Neural progenitor cell (in vitro differentiated cells): ENCODE data around the gene NKAIN4. TPM values are rescaled to one million over a fixed set of nuclear protein-coding genes. Genes with fewer than 3 reads are reported as not detected.

Experiments
- DNase-seq: peaks from one replicate; pipeline ENCODE4 v3.0.0-alpha.2; 2016; ENCODE audit warnings: low spot score
- H2AFZ ChIP-seq: fragments of 200-600 bp; sonication (generic); replicated peaks from 2 replicates; pipeline ENCODE4 v1.6.1; 2016; ENCODE audit warnings: antibody characterized with exemption
- H3F3A ChIP-seq: fragments of 200-600 bp; sonication (generic); 2 replicates; pipeline ENCODE4 v1.6.1; 2016; ENCODE audit warnings: antibody characterized with exemption, low read depth
- H3K27ac ChIP-seq: fragments of 200-600 bp; sonication (generic); 2 replicates; pipeline ENCODE4 v1.5.1; 2016; ENCODE audit warnings: mild to moderate bottlenecking
- H3K27me3 ChIP-seq: fragments of 200-600 bp; sonication (generic); 2 replicates; pipeline ENCODE4 v1.6.1; 2016; ENCODE audit warnings: mild to moderate bottlenecking, moderate library complexity
- H3K36me3 ChIP-seq: fragments of 200-600 bp; sonication (generic); 2 replicates; pipeline ENCODE4 v1.5.1; 2016
- H3K4me1 ChIP-seq: fragments of 200-600 bp; sonication (generic); 2 replicates; pipeline ENCODE4 v1.6.1; 2016; ENCODE audit warnings: mixed run types
- H3K4me2 ChIP-seq: fragments of 200-600 bp; sonication (generic); 2 replicates; pipeline ENCODE4 v1.6.1; 2016
- H3K4me3 ChIP-seq: fragments of 200-600 bp; sonication (generic); 2 replicates; pipeline ENCODE4 v1.5.1; 2016
- H3K79me2 ChIP-seq: fragments of 200-600 bp; sonication (generic); 2 replicates; pipeline ENCODE4 v1.6.1; 2016; ENCODE audit warnings: low read depth
- H3K9ac ChIP-seq: fragments of 200-600 bp; sonication (generic); 2 replicates; pipeline ENCODE4 v1.6.1; 2016
- H3K9me3 ChIP-seq: fragments of 200-600 bp; sonication (generic); 2 replicates; pipeline ENCODE4 v1.5.1; 2016; ENCODE audit warnings: low read depth
- H4K20me1 ChIP-seq: fragments of 200-600 bp; sonication (generic); 2 replicates; pipeline ENCODE4 v1.6.1; 2016; ENCODE audit warnings: low read depth
- H3K27ac Mint-ChIP-seq: 3 replicates; pipeline ENCODE4 v1.8.0; 2021; ENCODE audit warnings: mixed read lengths
- H3K27me3 Mint-ChIP-seq: 2 replicates; pipeline ENCODE4 v1.8.0; 2022; ENCODE audit warnings: low read depth, mild to moderate bottlenecking, inconsistent platforms, moderate library complexity, mixed read lengths; ENCODE audit not compliant: insufficient read depth
- H3K36me3 Mint-ChIP-seq: 3 replicates; pipeline ENCODE4 v1.8.0; 2021; ENCODE audit warnings: mixed read lengths
- H3K4me1 Mint-ChIP-seq: 3 replicates; pipeline ENCODE4 v1.8.0; 2021; ENCODE audit warnings: mixed read lengths
- H3K4me3 Mint-ChIP-seq: 3 replicates; pipeline ENCODE4 v1.8.0; 2021; ENCODE audit warnings: mild to moderate bottlenecking, moderate library complexity, mixed read lengths
- H3K9me3 Mint-ChIP-seq: 3 replicates; pipeline ENCODE4 v1.8.0; 2020; ENCODE audit warnings: mixed read lengths
- CTCF ChIP-seq: fragments of 200-600 bp; sonication (generic); IDR thresholded peaks from 2 replicates; pipeline ENCODE4 v1.5.1; 2017; ENCODE audit warnings: antibody characterized with exemption, mild to moderate bottlenecking
- EZH2 ChIP-seq: fragments of 200-600 bp; sonication (generic); IDR thresholded peaks from 2 replicates; pipeline ENCODE4 v1.6.1; 2017; ENCODE audit warnings: antibody characterized with exemption, mild to moderate bottlenecking, moderate library complexity
- EZH2phosphoT487 ChIP-seq: fragments of 200-600 bp; sonication (generic); IDR thresholded peaks from 2 replicates; pipeline ENCODE4 v1.6.1; 2017; ENCODE audit warnings: antibody characterized with exemption
- total RNA-seq: library from RNA; depleted of rRNA; stranded (reverse); fragments of >200 nt; gene quantifications from 2 replicates; pipeline ENCODE4 v1.2.3, GENCODE V29; 2015; ENCODE audit warnings: low replicate concordance

Gene NKAIN4
- total RNA-seq, 1 donor from 2014 or later = 9.7 TPM

- no peak overlapping the region for H3K4me2 ChIP-seq
- H2AFZ ChIP-seq = no peak overlapping the region
- H3K4me3 ChIP-seq = no peak overlapping the region
- H3K9me3 Mint-ChIP-seq = no peaks in the 10 kb centered on the region
- no peaks in the 10 kb centered on the region for H3K27me3 ChIP-seq
- H3K36me3 Mint-ChIP-seq = peaks cover 3% of the 10 kb centered on the region
- H3K27ac Mint-ChIP-seq = no peak overlapping the region
- H3K4me1 Mint-ChIP-seq = peaks cover 25% of the 10 kb centered on the region
- no peaks in the 10 kb centered on the region for H3K9me3 ChIP-seq
- H3K79me2 ChIP-seq = no peaks in the 10 kb centered on the region
- no peaks in the 10 kb centered on the region for H3K36me3 ChIP-seq
- H3K4me1 ChIP-seq = peaks cover 15% of the 10 kb centered on the region
- DNase-seq = no peak
- TF ChIP-seq EZH2phosphoT487 (no peak), EZH2 (no peak), CTCF (no peak)
- H3K4me3 Mint-ChIP-seq = no peak overlapping the region
- no peak overlapping the region for H3K9ac ChIP-seq
- no peaks in the 10 kb centered on the region for H4K20me1 ChIP-seq
- no peak overlapping the region for H3K27ac ChIP-seq
- peaks cover 3% of the 10 kb centered on the region for H3K27me3 Mint-ChIP-seq
- peaks cover 10% of the 10 kb centered on the region for H3F3A ChIP-seq
Observed at GRCh38 chr20:63239431-63239830, 14.8 kb downstream of the NKAIN4 start.

- H3K27ac Mint-ChIP-seq = no peak overlapping the region
- H3K27me3 ChIP-seq = no peaks in the 10 kb centered on the region
- TF ChIP-seq CTCF (no peak), EZH2 (no peak), EZH2phosphoT487 (no peak)
- H3K9me3 Mint-ChIP-seq = no peaks in the 10 kb centered on the region
- H3K4me1 Mint-ChIP-seq = peaks cover 22% of the 10 kb centered on the region
- no peak overlapping the region for H2AFZ ChIP-seq
- H3F3A ChIP-seq = peaks cover 11% of the 10 kb centered on the region
- no peaks in the 10 kb centered on the region for H4K20me1 ChIP-seq
- H3K4me1 ChIP-seq = peaks cover 11% of the 10 kb centered on the region
- H3K9me3 ChIP-seq = no peaks in the 10 kb centered on the region
- no peaks in the 10 kb centered on the region for H3K79me2 ChIP-seq
- no peak overlapping the region for H3K4me3 ChIP-seq
- no peak overlapping the region for H3K27ac ChIP-seq
- no peak overlapping the region for H3K4me2 ChIP-seq
- no peak overlapping the region for H3K9ac ChIP-seq
- H3K36me3 ChIP-seq = no peaks in the 10 kb centered on the region
- H3K27me3 Mint-ChIP-seq = no peaks in the 10 kb centered on the region
- peaks cover 3% of the 10 kb centered on the region for H3K36me3 Mint-ChIP-seq
- no peak for DNase-seq
- H3K4me3 Mint-ChIP-seq = no peak overlapping the region
Observed at GRCh38 chr20:63238514-63239125, 15.6 kb downstream of the NKAIN4 start.

GRCh38 chr20:63238031-63238430 is 16.2 kb downstream of the NKAIN4 start:
- no peak for DNase-seq
- Mint-ChIP-seq H3K36me3 (peaks cover 3% of the 10 kb centered on the region), H3K9me3 (no peaks in the 10 kb centered on the region), H3K27me3 (peaks cover 2% of the 10 kb centered on the region), H3K27ac (no peak overlapping the region), H3K4me1 (peaks cover 23% of the 10 kb centered on the region), H3K4me3 (no peak overlapping the region)
- Histone ChIP-seq H3K27ac (no peak overlapping the region), H3F3A (peaks cover 11% of the 10 kb centered on the region), H3K36me3 (no peaks in the 10 kb centered on the region), H3K9ac (no peak overlapping the region), H3K9me3 (no peaks in the 10 kb centered on the region), H3K4me3 (no peak overlapping the region), H3K27me3 (no peaks in the 10 kb centered on the region), H3K79me2 (no peaks in the 10 kb centered on the region), H3K4me1 (peaks cover 11% of the 10 kb centered on the region), H2AFZ (no peak overlapping the region), H3K4me2 (no peak overlapping the region), H4K20me1 (no peaks in the 10 kb centered on the region)
- TF ChIP-seq CTCF (no peak), EZH2phosphoT487 (no peak), EZH2 (no peak)
